H1 (cell line): ENCODE measurements around the gene LEUTX. TPM values are rescaled to one million over a fixed set of nuclear protein-coding genes. Genes with fewer than 3 reads are reported as not detected.
A peak's percentile ranks its signal among the peaks of the same experiment; 100 is the strongest.

Experiments used
- ASH2L ChIP-seq: fragments of 200-600, 300-600 bp; sonication (generic); IDR thresholded peaks from one replicate; pipeline ENCODE4 v1.7.1; 2017; ENCODE audit warnings: low read length
- CBX8 ChIP-seq: fragments of 300-800, 300-1000 bp; sonication (generic); IDR thresholded peaks from 2 replicates; pipeline ENCODE4 v1.7.1; 2016; ENCODE audit warnings: low read depth, low read length, borderline replicate concordance
- CHD1 ChIP-seq: IDR thresholded peaks from 2 replicates; pipeline ENCODE4 v1.6.1; 2012; ENCODE audit warnings: low read depth, low read length, improper control_type of control experiment
- EGR1 ChIP-seq: IDR thresholded peaks from 2 replicates; pipeline ENCODE4 v1.6.1; 2011; ENCODE audit warnings: low read depth, low read length, borderline replicate concordance
- EP300 ChIP-seq, 2 experiments: IDR thresholded peaks; 1 replicate in 1 of 2; 2 replicates in 1 of 2; pipeline ENCODE4 v1.6.1; 2011 to 2012; ENCODE audit warnings: low read depth in 2 of 2, low read length in 2 of 2, mild to moderate bottlenecking in 2 of 2, borderline replicate concordance in 1 of 2, inconsistent platforms in 1 of 2, moderate library complexity in 1 of 2
- FOSL1 ChIP-seq: IDR thresholded peaks from 2 replicates; pipeline ENCODE4 v1.6.1; 2011; ENCODE audit warnings: mild to moderate bottlenecking, low read depth, low read length, moderate library complexity; ENCODE audit not compliant: insufficient read depth
- GTF2F1 ChIP-seq: IDR thresholded peaks from 2 replicates; pipeline ENCODE4 v1.6.1; 2012; ENCODE audit warnings: low read depth, low read length, improper control_type of control experiment, borderline replicate concordance
- JUN ChIP-seq: IDR thresholded peaks from 2 replicates; pipeline ENCODE4 v1.6.1; 2011; ENCODE audit warnings: low read depth, mild to moderate bottlenecking, improper control_type of control experiment, low read length
- KDM1A ChIP-seq: fragments of 200-600, 300-600 bp; sonication (generic); IDR thresholded peaks from 2 replicates; pipeline ENCODE4 v1.7.1; 2016; ENCODE audit warnings: mild to moderate bottlenecking, low read length, borderline replicate concordance
- KDM4A ChIP-seq: IDR thresholded peaks from one replicate; pipeline ENCODE4 v1.7.1; 2012; ENCODE audit warnings: low read depth, mild to moderate bottlenecking, moderate library complexity, low read length, inconsistent platforms; ENCODE audit not compliant: severe bottlenecking
- MAFK ChIP-seq: IDR thresholded peaks from 2 replicates; pipeline ENCODE4 v1.6.1; 2012; ENCODE audit warnings: low read depth, mild to moderate bottlenecking, improper control_type of control experiment, low read length
- POU5F1 ChIP-seq: IDR thresholded peaks from 2 replicates; pipeline ENCODE4 v1.6.1; 2011; ENCODE audit warnings: low read depth, mild to moderate bottlenecking, low read length, moderate library complexity
- RAD21 ChIP-seq, 2 experiments: IDR thresholded peaks in 1 of 2; conservative IDR thresholded peaks in 1 of 2; 2 replicates each; pipeline ENCODE4 v1.6.1; 2011; ENCODE audit warnings: low read depth in 2 of 2, low read length in 2 of 2, improper control_type of control experiment in 1 of 2, inconsistent platforms in 1 of 2, mild to moderate bottlenecking in 1 of 2, moderate library complexity in 1 of 2
- RBBP5 ChIP-seq: IDR thresholded peaks from 2 replicates; pipeline ENCODE4 v1.7.1; 2012; ENCODE audit warnings: low read depth, mild to moderate bottlenecking, inconsistent platforms, low read length, moderate library complexity, borderline replicate concordance
- SP4 ChIP-seq: IDR thresholded peaks from 2 replicates; pipeline ENCODE4 v1.6.1; 2012; ENCODE audit warnings: low read length, inconsistent platforms
- SUZ12 ChIP-seq: fragments of 200-600 bp; sonication (generic); IDR thresholded peaks from 2 replicates; pipeline ENCODE4 v1.6.1; 2012; ENCODE audit warnings: mild to moderate bottlenecking, inconsistent platforms, low read length, moderate library complexity, mixed read lengths
- TCF12 ChIP-seq: IDR thresholded peaks from 2 replicates; pipeline ENCODE4 v1.6.1; 2011; ENCODE audit warnings: low read depth, mild to moderate bottlenecking, low read length
- ZNF274 ChIP-seq: IDR thresholded peaks from 2 replicates; pipeline ENCODE4 v1.7.0; 2012; ENCODE audit warnings: low read length, borderline replicate concordance; ENCODE audit errors: extremely low read depth
- polyA plus RNA-seq, 7 experiments: library from polyadenylated mRNA; depleted of rRNA in 3 of 7; stranded (reverse) in 5 of 7; unstranded in 2 of 7; fragments of >200 nt in 5 of 7; fragments of 200-250 nt in 2 of 7; gene quantifications; 1 replicate in 5 of 7; 2 replicates in 1 of 7; 4 replicates in 1 of 7; pipeline versions ENCODE4 v1.2.1 to v1.2.3, GENCODE V29; 2011 to 2013; ENCODE audit warnings: missing spikeins in 2 of 7, mixed read lengths in 2 of 7
- total RNA-seq: library from RNA; stranded (reverse); fragmentation: NEBNext Ultra II Directional; extraction: Animal tissue kit (Norgen Biotek cat#: 25700); gene quantifications from 2 replicates; pipeline ENCODE4 v1.2.1, GENCODE V29; 2021
- TF ChIP-seq, protein P1 (sequence below): IDR thresholded peaks from 2 replicates; pipeline ENCODE4 v1.6.1; 2011; ENCODE audit warnings: low read depth, mild to moderate bottlenecking, low read length; ENCODE audit not compliant: insufficient read depth
- TF ChIP-seq, protein P2 (sequence below): IDR thresholded peaks from 2 replicates; pipeline ENCODE4 v1.6.1; 2012; ENCODE audit warnings: low read length, inconsistent platforms

The LEUTX gene
- total and polyA plus RNA-seq, 2 of the 8 experiments (the other 6 are each of a cell fraction or from before 2014, with no cell fraction given): not detected

DNA sequence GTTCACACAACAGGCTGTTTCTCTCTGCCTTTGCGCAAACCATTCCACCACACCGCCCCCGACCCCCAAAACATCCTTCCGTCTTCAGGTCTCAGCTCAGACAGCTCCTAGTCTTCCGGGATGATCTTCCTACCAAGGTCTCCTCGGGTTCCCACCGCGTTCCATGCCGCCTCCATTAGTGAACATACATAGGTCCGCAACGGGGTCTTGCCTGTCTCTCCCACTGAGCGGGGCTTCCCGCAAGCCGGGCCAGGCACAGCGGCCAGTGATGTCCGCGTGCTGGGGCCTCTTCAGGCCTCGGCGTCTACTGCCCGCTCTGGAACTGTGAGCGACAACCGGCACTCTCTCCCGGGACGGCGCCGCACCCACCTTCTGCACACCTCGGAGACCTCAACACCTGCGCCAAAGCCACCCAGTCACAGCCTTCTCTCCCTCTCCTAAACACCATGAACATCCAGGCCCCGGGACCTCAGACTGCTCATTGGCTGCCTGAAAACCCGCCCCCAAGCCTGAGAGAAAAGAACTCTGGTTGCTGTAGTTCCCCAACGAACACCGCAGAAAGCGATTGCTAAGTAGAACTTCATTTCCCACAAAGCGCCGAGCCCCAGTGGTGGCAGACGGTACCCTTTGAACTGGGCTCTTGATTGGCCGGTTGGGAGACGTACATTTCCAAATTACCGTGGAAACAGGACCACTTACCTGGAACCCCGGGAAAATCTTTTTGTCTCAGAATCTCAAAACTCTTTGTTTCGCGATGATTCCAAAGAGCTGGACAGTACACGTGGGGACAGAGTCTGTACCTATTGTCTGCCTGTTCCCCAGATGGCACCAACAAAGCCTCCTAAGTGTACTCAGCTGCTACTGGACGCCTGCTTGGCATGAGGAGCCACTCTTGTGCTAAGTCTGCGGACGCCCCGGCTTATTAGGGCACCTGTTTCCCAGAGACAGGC is 45.8 kb downstream of the LEUTX start (continued):
- TF ChIP-seq, protein P1, sequence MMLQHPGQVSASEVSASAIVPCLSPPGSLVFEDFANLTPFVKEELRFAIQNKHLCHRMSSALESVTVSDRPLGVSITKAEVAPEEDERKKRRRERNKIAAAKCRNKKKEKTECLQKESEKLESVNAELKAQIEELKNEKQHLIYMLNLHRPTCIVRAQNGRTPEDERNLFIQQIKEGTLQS: no peak
- TF ChIP-seq POU5F1 (no peak), KDM1A (no peak), CHD1 (no peak), RAD21 (IDR thresholded peaks at IDR 0.05 in 1 of 2, conservative IDR thresholded peaks at IDR 0.05 in 1 of 2; ENCODE audit: low read depth in 2 of 2, low read length in 2 of 2) (no peak), ZNF274 (no peak), GTF2F1 (no peak), RBBP5 (no peak), EGR1 (no peak), CBX8 (no peak), FOSL1 (no peak), SUZ12 (no peak), ASH2L (no peak), KDM4A (peak; percentile 66), TCF12 (no peak), EP300 (IDR thresholded peaks at IDR 0.05; ENCODE audit: borderline replicate concordance in 1 of 2, low read depth in 2 of 2, low read length in 2 of 2) (no peak), SP4 (no peak), MAFK (no peak), JUN (no peak)
- TF ChIP-seq, protein P2, sequence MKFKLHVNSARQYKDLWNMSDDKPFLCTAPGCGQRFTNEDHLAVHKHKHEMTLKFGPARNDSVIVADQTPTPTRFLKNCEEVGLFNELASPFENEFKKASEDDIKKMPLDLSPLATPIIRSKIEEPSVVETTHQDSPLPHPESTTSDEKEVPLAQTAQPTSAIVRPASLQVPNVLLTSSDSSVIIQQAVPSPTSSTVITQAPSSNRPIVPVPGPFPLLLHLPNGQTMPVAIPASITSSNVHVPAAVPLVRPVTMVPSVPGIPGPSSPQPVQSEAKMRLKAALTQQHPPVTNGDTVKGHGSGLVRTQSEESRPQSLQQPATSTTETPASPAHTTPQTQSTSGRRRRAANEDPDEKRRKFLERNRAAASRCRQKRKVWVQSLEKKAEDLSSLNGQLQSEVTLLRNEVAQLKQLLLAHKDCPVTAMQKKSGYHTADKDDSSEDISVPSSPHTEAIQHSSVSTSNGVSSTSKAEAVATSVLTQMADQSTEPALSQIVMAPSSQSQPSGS: no peak
